ENCODE results near the gene GAL3ST2.
"Not testable (repeated sequence)": the region's sequence is repeated elsewhere in the genome, so short reads cannot be mapped to it uniquely, and the experiment has no call there.

Gene GAL3ST2

GRCh38 chr2:241820625-241821384 lies 44.2 kb downstream of the GAL3ST2 start:
- DNase-seq, result no peak

DNA sequence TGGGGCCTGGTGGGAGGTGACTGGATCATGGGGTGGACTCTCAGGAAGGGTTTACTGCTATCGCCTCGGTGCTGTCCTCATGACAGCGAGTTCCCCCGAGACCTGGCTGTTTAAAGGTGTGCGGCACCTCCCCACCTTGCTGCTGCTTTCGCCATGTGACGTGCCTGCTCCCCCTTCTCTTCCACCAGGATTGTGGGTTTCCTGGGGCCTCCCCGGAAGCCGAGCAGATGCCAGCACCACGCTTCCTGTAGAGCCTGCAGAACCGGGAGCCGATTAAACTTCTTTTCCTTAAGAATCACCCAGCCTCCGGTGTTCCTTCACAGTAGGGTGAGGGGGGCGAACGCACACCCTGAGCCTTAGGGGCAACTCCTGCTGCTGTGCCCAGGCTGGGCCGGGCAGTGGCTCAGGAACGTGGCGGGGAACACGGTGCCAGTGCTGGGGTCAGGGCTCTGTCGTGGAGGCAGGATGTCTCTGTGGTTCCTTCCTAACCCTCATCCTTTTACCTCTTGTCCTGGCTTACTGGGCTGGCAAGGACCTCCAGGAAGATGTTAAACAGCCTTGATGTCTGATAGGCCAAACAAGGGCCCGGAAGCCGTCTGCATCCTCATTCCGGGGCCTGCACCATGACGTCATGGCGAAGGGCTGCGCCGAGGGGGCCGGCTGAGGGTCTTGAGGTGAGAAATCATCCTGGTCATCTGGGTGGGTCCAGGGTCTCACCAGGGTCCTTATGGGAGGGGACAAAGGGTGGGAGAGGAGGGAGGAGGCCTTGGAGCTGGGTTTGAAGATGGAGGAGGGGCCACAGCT lies 45.0 kb downstream of the GAL3ST2 start:
- DNase-seq, result no peak

DNA sequence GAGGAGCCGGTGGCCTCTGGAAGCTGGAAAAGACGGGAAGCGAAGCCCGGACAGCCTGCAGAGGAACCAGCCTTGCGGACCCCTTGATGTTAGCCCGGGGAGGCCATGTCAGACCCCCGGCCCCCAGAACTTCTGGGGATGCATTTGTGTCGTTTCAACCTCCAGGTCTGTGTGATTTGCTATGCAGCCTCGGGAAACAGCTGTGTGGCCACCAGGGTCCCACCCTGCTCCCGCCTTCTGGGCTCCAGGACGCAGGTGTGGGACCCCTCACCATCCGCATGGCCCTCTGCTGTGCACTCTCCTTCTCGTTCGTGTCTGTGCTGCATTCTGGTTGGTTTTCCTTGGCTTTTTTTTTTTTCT lies 45.6 kb downstream of the GAL3ST2 start:
- no peak for DNase-seq

DNA sequence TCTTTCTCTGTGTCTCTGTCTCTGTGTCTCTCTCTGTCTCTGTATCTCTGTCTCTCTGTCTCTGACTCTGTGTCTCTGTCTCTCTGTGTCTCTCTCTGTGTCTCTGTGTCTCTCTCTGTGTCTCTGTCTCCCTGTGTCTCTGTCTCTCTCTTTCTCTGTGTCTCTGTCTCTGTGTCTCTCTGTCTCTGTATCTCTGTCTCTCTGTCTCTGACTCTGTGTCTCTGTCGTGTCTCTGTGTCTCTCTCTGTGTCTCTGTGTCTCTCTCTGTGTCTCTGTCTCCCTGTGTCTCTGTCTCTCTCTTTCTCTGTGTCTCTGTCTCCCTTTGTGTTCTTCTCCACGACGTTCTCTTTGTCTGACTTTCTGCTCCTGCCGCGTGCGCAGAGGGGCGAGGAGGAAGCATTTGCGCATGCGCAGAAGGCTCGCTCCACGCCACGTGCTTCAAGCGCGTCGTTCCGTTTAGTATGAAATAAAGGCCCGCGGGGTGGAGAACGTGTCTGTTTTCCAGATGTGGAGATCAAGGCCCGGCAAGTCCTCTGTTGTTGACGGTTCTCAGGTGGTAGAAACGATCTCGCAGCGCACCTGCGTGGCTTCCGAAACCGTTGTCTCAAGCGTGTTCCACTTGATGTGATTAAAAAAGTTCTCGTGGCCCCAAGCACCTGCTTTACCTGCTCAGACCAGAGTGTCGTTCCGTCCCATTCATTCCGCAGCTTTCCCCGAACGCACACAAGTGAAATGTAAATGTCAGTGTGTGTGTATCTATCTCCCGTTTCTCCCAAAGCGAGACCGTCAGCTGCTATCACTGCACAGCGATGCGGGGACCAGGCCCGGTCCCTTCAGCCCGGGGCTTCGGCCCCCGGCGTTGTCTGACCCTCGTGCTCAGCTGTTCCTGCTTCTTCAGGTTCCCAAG lies 47.2 kb downstream of the GAL3ST2 start:
- not testable (repeated sequence) for DNase-seq

DNA sequence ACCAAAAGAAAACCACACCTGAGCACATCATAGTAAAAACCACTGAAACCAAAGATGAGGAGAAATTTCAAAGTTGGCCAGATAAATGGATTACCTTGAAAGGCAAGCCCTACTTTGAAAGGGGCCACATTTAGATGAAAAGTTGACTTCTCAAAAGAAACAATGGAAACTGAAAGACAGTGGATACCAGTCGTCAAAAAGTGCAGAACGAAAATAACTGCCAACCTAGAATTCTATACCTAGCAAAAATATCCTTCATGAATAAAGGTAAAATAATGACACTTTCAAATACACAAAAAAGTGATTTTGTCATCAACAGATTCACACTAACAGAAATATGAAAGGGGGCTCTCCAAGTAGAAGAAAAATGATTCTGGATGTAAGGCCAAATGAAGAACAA lies 50.8 kb downstream of the GAL3ST2 start:
- no peak for DNase-seq

- no peak for DNase-seq
Measured at GRCh38 chr2:241833101-241833663, 56.6 kb downstream of the GAL3ST2 start.

DNA sequence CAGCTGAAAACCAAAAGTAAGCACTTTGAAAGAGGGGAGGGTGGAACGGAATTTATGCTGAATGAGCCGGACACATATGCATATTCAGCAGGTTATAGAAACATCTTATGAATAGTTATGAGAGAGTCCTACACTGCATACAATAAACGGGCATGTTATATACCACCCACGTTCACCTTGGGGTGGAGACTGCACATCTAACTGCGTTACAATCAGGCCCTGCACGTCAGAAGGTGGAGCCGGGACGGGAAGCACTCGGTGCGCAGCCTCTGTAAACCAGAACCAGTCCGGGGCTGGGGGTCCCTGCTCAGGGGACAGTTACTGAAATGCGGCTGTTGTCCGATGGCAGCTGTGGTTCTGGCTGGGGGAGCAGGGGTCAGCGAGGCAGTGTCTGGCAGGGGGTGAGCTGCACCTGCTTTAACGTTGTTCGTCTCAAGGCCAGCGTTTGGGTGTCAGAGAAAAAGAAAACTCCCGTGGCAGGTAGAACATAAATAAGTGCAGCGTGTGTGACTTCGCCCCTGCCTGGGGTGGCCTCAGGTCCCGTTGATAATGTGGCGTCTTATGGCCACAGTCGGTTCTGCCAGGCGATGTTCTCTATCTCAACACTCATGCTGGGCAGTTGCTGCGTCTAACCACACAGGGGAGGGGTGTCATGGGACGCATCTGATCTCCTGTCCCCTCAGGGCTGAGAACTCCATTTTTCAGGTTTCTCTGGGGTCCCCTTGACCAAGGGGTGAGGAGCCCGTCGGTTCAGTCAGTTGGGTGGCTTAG lies 57.3 kb downstream of the GAL3ST2 start:
- DNase-seq, result not testable (repeated sequence)

DNA sequence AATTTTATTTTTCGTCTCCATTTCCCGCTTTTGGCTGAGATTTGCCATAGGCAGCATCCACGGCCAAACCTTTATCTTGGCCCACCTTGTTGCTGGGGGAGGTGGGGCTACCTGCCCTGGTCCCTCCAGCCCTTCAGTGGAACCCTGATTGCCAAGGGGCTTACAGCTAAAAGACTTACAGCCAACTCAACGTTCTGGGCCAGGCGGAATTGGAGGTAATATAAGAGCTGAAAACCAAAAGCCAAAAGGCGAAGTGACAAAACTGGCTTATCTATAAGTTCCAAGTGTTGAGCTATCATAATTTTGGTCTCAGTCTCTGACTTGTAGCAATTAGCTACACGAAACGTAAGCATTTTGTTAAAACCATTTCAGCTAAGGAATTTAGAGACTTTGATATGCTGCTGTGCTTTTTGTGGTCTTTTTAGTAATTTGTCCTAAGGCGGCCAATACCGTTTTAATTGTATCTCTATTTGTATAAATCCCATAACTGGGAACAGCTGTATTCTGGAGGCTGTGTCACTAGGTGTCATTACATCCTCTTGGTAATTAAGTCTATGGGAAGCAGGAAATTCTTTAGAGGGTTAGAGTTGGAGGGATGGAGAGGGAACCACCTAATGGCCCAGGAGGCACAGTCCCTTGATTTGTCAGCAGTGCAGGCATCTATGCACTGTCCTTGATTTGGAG lies 58.0 kb downstream of the GAL3ST2 start:
- no peak for DNase-seq

DNA sequence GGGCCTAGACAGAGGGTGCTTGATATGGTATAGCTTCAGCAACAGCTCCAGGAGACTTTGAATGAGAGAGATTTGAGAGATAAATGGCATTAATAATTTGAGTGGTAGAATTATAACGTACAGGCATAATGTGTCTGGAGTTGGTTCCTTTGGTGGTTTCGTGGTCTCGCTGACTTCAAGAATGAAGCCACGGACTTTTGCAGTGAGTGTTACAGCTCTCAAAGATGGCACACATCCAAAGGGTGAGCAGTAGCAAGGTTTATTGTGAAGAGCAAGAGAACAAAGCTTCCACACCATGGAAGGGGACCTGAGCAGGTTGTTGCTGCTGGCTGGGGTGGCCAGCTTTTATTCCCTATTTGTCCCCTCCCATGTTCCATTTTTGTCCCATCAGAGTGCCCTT lies 59.0 kb downstream of the GAL3ST2 start:
- DNase-seq, result no peak

DNA sequence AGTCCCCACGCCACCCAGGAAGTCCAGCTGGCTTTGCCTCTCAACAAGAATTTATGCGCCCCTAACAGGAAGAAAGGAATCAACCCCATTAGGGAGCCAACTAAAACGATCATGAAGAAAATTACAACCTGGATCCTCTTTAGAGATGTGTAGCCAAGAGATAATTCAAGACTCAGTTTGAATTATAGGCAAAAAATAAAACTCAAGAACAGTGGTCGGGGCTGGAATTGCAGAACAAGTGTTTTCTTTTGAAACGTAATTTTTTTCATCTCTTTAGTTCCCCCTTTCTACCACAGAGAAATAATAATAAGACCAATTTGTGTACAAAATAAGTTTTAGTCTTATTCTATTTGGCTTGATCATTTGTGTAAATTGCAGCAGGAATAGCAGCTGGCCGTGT lies 59.7 kb downstream of the GAL3ST2 start:
- no peak for DNase-seq

- DNase-seq, result no peak
Measured at GRCh38 chr2:241837197-241837965, 60.8 kb downstream of the GAL3ST2 start.

- no peak for DNase-seq
Measured at GRCh38 chr2:241841181-241842066, 64.8 kb downstream of the GAL3ST2 start.

- no peak for DNase-seq
Measured at GRCh38 chr2:241842067-241842415, 65.4 kb downstream of the GAL3ST2 start.

DNA sequence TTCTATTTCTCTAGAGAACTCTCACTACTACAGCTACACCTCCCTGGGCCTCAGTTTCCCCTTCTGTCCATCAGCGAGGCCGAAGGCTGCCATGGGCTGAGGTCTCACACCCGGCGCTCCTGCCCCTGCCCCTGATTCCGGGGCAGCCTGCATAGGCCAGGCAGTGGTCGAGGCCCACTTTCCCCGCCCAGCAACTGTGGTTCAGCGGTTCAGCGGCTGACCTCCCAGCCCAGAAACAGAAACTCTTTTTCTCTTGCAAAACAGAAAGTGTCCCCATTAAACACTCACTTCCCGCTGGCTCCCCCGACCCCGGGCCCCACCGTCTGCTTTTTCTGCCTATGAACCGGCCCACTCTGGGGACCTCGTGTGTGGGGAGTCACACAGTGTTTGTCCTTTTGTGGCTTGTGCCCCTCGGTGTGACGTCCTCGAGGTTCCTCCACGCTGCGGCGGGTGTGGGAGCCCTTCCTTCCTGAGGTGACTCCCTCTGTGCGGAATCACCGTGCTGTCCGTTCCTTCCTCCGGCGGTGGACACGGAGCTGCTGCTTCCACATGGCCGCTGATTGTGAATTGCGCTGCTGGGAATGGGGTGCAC lies 66.1 kb downstream of the GAL3ST2 start:
- DNase-seq, result peak; percentile 49

DNA sequence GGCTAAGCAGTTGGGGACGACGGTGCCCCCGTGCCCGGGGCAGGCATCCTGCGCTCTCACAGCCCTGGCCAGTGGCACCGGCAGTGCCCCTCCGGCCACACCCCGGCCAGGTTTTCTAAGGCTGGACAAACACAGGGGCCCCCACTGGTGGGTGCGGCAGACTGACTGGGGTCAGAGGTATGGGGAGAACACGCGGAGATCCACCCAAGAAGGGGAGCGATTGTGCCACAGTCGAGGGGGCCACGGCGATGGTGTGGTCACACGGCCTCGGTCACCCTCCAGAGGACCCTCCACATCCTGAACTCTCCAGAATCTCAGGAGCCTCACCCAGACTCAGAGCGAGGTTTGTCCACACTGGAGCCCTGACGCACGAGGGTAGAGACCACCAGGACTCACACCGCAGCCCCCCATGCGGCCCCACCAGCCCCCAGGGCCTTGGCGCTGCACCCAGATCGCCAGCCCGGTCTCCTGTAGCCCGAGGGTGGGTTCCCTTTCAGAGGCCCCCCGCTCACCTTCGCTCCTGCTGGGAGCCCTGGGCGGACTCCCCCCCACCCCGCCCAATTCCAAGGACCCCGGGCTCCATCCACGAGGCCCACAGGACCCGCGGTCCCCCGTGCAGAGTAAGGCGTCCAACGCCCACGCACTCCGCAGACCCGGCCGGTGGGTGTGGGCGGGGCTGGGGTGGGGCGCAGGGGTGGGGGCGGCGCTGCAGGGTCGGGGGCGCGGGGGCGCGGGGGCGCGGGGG lies 66.9 kb downstream of the GAL3ST2 start:
- no peak for DNase-seq

DNA sequence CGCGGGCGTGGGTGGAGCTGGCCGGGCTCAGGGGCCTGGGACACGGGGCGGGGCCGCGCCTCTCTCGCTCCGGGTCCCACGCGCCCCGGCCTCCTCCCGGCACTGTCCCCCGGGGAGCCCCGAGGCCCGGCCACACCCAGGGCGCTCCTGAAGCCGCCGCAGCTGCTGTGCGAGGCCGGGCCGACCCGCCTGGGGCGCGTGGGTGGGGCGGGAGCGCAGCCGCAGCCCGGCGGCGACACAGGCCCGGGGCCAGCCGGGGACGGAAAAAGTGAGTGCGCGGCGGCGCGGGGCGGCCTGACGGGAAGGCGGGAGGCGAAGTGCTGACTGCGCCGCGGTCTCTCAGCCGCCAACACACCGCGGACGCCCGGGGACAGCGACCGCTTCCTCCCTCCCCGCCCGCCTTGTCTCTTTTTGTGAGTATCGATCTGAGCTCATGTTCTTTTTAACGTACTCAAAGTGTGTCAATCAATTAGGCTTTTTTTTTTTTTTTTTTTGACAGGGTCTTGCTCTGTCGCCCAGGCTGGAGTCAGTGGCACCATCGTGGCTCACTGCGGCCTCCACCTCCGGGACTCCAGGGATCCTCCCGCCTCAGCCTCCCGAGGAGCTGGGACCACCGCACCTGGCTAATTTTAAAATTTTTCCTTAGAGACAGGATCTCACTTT lies 67.6 kb downstream of the GAL3ST2 start:
- DNase-seq, result peak; percentile 78

- no peak for DNase-seq
Measured at GRCh38 chr2:241844831-241845578, 68.4 kb downstream of the GAL3ST2 start.
